ENCODE data around the gene PEAR1.

The PEAR1 gene

DNA sequence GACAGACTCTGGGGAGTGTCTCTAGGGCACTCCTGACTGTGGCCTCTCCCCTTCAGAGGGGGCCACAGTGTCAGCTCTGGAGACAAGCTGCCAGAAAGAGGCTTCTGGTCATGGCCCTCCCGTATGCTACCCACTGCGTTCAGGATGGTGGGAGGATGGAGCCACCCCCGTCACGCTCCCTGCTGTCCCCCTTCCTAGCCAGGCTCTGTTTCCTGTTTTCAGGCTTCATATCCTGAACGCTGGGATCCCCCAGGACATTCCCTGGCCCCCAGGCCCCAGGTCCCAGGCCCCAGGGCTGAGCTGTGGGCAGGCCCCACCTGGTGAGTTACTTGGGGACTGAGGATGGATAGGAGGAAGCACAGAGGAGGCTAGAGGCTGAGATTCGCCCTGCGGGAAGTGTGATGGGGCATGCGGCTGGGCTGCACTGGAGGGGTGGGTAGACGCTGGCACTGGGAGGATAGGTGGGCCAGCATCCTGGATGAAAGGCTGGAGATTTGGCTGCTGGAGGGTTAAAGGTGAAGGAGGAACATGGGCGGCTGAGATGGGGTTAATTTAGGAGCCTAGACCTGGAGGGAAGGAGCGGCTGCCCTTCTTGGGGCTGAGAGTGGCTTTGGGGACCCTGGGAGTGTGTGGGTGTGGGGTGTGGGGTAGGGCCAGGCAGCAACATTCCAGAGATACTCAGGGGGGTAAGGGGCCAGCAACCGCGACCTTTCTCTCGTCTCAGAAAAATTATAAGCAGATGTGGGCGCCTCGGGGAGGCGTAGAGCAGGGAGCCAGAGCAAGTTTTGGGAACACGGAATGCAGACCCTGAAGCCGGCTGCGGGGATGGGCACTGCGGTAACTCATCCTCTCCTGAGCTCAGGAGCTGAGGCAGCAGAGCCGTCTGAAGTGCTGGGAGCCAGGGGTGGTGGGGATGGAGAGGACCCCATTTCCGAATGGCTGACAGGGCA, 8.7 kb downstream of the PEAR1 start:
- DNase-seq = no peak

DNA sequence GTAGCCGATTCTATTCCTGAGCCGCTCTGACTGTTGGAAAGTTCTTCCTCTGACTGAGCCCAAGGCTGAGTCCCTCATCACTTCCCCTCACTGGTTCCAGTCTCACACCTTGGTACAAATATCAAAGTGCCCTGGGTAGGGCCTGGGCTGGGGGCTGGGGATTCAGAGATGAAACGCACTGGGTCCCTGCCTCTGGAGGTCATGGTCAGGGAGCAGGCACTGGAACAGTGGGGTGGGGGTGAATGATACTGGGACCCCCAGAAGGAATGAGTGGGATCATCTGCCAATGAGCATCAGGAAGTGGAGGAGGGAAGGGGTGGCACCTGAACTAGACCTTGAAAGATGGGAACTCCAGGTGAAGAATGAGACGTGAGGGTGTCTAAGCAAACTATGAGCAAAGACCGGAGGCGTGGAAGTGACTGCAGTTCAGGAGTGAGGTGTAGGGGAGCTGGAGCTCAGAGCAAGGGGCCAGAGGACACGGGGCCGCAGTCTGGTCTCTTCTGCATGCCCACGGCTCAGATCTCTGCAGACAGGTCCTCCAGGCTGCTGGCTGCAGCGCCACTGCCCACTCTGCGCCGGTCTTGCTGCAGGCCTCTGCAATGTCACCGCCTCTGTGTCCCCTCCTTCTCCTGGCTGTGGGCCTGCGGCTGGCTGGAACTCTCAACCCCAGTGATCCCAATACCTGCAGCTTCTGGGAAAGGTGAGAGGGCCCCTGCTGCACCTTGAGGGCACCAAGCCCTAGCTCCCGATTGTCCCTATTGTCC, 10.0 kb downstream of the PEAR1 start:
- DNase-seq = no peak

DNA sequence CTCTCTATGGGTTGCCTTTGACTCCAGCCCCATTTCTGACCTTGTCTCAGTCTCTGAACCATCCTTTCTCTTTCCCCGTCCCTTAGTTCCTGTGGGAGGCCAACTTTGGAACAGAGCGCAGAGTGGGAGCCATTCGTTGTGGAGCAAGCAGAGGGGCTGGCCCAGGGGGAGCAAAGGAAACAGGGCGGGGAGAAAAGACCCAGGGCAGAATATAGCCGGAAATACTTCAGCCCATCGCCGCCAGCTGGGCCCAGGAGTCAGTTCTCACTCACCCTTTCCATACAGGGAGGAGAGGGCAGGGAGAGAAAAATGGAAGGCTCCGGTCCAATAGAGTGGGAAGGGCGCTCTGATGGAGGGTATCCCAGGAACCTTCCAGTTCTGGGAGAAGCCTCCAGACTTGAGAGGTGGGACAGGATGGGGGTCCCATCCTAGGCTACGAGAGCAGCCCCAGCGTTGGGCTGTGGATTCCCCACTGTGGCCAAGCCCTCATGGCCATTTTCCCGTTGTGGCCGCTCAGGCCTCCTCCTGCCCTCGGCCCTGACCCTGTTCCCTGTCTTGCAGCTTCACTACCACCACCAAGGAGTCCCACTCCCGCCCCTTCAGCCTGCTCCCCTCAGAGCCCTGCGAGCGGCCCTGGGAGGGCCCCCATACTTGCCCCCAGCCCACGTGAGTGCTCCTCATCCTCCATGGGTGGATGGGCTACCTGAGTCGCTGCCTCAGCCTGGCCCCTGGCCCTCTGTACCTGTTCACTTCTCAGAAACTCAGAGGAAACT, 10.9 kb downstream of the PEAR1 start:
- no peak for DNase-seq

DNA sequence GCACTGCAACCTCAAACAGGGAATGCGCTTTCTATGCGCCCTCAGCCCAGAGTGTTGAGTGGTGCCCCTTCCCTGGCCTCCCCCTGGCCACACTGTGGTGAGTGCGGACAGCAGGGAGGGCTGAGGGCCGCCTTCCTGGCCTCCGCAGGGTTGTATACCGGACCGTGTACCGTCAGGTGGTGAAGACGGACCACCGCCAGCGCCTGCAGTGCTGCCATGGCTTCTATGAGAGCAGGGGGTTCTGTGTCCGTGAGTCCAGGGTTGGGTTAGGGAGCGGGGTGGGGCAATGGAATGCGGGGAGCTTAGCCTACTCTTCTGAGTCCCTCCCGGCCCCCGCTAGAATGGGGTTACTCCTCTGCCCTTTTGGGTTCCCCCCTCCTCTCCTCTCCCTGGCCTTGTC, 11.7 kb downstream of the PEAR1 start:
- DNase-seq = no peak

DNA sequence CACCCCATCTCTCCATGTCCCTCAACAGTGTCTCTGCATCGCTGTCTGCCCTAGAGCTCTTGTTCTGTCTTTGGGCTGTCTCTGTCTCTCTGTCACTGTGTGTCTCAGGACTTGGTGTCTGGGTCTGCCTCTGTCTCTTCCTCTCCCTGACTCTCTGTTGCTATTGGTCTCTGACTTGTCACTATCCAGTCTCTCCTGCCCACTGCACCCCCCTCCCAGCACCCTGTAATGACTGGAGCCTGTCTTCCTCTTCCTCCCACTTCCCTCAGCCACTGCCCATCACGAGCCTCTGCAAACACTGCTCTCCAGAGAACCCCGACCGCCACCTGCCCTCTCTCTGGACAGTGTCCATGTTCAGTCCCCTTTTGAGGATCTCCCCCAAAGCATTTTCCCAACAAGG, 12.1 kb downstream of the PEAR1 start:
- DNase-seq = no peak

DNA sequence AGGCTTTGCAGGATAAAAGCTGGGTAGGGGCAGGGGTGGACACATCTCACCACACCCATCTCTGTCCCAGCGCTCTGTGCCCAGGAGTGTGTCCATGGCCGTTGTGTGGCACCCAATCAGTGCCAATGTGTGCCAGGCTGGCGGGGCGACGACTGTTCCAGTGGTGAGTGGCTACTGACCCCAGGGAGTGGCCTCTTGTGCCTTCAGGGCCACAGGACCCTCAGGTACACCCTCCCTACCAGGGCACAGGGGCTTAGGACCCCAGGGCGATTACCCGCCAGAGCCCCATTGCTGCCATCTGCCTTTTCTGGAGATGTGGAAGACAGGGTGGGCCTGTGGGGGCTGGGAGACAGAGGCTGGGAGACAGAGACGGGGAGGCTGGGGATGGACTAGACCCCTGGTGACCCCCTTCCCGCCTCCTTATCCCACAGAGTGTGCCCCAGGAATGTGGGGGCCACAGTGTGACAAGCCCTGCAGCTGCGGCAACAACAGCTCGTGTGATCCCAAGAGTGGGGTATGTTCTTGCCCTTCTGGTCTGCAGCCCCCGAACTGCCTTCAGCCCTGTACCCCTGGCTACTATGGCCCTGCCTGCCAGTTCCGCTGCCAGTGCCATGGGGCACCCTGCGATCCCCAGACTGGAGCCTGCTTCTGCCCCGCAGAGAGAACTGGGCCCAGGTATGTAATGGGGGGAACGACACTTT, 12.8 kb downstream of the PEAR1 start:
- DNase-seq = no peak

DNA sequence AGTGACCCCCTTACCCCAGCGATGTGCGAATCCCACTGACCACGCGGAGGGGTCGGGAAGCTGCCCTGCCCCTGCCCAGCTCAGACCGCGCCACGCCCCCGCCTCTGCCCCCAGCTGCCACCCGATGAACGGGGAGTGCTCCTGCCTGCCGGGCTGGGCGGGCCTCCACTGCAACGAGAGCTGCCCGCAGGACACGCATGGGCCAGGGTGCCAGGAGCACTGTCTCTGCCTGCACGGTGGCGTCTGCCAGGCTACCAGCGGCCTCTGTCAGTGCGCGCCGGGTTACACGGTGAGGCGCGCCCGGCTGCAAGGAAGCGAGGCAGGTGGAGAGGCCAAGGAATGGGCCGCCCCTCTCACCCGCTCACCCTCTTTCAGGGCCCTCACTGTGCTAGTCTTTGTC, 15.0 kb downstream of the PEAR1 start:
- DNase-seq = no peak

DNA sequence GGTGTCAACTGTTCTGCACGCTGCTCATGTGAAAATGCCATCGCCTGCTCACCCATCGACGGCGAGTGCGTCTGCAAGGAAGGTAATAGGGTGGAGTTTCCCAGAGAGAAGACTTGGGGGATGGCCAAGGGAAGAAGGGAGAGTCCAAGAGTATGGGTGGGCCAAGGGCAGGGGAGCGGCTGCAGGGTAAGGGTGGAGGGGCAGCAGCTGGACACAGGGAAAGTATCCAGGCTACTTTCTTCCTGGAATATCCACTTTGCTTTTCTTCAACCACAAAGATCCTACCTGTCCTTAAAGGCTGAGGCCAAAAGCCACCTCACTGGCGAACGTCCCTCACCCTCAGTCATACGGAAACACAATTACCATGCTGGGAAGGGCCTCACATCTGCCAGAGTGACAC, 15.4 kb downstream of the PEAR1 start:
- no peak for DNase-seq

DNA sequence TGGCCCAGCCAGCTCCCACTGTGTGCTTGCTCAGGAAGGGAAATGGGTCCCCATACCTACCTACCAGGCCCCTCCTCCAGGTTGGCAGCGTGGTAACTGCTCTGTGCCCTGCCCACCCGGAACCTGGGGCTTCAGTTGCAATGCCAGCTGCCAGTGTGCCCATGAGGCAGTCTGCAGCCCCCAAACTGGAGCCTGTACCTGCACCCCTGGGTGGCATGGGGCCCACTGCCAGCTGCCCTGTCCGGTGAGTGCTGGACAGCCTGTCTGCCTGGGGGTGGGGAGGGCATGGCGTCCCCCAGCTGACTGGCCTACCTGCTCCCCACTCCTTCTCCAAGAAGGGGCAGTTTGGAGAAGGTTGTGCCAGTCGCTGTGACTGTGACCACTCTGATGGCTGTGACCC, 16.2 kb downstream of the PEAR1 start:
- no peak for DNase-seq

DNA sequence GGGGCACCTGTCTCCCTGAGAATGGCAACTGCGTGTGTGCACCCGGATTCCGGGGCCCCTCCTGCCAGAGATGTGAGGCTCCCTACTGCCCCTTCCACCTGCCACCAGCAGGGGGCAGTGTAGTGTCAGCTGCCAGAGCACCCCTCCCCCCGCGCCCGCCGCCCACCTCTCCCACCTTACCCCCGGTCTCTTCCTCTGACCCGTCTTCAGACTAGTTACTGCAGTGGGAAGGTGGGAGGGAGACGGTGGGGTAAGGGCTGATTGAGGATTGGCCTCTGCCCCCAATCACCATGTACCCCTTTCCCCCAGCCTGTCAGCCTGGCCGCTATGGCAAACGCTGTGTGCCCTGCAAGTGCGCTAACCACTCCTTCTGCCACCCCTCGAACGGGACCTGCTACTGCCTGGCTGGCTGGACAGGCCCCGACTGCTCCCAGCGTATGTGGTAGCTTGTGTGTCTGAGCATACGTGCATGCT, 16.8 kb downstream of the PEAR1 start:
- peak; percentile 68 for DNase-seq

DNA sequence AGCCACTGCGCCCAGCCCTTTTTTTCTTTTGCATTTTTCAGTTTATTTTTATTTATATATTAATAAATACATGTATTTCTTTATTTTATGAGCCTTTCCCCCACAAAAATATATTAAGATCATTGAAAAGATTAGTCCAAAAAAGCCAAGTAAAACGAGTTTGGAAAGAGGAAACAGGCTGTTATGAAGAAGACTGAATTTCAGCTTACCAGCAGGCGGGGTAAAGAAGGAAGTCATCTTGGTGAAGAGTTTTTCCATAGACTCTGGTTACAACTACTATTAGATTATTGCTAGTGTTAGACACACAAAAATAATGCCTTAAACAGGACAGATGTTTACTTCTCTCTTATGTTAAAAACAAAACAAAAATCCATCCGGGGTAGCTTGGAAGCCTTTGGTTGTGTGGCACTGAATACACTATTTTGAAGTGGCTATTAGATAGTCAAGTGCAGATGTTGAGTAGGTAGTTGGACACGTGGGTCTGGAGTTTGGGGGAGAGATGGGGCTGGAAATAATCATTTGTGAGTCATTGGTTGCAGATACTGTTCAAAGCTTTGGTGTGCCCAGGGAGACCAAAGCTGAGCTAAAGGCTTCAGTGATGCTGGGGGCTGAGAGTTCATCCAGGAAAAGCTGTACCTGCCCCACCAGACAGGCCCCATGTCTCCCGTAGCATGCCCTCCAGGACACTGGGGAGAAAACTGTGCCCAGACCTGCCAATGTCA, 18.2 kb downstream of the PEAR1 start:
- DNase-seq = no peak

DNA sequence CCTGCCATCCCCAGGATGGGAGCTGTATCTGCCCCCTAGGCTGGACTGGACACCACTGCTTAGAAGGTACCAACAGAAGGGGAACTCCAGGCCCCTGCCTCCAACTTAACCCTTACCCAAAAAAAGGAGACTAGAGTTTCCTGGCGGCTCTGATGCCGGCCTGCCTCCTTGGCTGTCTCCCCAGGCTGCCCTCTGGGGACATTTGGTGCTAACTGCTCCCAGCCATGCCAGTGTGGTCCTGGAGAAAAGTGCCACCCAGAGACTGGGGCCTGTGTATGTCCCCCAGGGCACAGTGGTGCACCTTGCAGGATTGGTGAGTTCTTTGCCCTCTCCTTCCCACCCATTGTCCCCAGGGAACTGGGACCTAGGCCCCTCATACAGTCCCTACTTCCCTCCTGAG, 18.8 kb downstream of the PEAR1 start:
- no peak for DNase-seq

DNA sequence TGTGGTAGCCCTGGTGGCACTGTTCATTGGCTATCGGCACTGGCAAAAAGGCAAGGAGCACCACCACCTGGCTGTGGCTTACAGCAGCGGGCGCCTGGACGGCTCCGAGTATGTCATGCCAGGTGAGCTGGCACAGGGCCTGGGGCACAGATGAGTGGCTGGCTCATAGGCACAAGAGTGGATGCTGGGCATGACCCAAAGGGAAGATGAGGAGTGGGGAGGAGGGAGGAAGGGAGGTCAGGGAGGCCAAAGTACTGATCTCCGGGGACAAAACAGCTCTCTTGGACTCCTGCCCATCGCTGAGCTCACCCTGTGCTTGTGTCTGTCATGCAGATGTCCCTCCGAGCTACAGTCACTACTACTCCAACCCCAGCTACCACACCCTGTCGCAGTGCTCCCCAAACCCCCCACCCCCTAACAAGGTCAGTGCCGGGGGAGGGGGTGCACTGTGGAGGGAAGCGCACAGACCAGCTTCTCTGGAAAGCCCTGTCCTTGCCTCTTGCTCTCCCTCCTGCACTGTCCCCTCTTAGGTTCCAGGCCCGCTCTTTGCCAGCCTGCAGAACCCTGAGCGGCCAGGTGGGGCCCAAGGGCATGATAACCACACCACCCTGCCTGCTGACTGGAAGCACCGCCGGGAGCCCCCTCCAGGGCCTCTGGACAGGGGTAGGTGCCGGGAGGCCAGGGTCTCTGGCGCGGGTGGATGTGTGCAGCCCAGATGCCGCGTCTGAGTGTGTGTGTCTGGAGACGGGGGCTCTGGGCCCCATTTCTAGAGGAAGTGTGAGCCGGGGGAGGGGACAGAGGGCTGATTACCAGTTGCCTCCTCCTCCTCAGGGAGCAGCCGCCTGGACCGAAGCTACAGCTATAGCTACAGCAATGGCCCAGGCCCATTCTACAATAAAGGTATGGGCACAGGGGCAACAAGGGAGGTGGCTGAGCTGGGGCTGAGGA, 19.6 kb downstream of the PEAR1 start:
- no peak for DNase-seq

DNA sequence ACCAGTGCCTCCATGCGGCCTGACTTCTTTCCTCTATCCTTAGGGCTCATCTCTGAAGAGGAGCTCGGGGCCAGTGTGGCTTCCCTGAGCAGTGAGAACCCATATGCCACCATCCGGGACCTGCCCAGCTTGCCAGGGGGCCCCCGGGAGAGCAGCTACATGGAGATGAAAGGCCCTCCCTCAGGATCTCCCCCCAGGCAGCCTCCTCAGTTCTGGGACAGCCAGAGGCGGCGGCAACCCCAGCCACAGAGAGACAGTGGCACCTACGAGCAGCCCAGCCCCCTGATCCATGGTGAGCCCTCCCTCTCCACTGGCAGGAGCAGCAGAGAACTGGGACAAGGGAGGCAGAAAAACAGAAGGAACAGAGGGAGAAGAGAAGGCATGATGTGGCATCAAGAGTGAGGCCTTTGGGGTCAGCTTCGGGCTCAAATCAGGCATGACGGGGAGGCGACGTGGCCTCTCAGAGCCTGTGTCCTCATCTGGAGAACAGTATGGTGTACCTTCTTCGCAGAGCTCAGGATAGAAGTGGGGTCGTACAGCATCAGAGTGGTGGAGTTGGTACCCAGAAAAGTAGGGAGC, 20.4 kb downstream of the PEAR1 start:
- no peak for DNase-seq

DNA sequence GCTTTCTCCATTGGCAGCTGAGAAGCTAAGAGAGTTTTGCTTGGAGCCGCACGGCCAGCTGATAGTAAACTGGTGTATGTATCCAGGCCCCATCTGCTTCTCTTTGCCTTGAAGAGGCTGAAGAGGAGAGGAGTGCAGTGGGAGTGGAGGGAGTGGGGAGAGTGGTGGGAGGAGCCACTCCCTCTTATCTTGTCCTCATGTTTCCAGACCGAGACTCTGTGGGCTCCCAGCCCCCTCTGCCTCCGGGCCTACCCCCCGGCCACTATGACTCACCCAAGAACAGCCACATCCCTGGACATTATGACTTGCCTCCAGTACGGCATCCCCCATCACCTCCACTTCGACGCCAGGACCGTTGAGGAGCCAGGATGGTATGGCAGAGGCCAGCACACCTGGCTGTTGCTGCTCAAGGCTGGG, 20.9 kb downstream of the PEAR1 start:
- no peak for DNase-seq

DNA sequence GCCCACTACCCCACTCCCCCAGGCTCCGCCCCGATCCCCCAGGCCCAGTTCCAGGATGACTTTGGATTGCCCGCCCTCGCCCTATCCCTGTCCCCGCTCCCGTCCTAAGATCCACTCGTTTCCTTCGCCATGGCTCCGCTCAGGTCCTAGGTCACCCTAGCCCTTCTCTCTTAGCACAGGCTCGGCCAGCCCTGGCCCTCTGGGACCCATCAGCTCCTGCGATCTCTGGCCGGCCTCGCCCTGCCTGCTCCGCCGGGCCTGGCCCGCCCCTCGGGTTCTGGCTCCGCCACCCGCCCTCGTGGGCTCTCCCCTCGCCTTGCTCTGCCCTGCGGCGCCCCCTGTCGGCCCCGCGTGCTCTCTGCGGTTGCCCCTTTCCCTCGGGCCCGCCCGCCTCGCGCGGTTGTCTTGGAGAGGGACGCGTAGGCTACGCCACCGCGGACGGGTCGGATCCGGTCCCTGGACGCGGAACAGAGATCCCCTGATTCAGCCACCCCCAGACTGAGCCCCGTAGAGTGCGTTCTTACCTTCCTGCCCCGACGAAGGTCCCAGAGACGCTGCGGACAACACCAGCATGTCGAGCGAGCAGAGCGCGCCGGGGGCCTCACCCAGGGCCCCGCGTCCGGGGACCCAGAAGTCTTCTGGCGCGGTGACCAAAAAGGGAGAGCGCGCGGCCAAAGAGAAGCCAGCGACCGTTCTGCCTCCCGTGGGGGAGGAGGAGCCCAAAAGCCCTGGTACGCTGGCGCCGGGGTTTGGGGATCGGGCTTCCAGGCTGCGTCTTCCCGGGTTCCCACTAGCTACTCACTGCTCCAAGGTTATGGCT, 26.9 kb downstream of the PEAR1 start, which contains the start of gene LRRC71:
TSS of gene LRRC71 (plus strand) at position 400 of the 820 bp plus-strand sequence. CDS start at position 572, 172 bp downstream.
- DNase-seq = peak; percentile 98

DNA sequence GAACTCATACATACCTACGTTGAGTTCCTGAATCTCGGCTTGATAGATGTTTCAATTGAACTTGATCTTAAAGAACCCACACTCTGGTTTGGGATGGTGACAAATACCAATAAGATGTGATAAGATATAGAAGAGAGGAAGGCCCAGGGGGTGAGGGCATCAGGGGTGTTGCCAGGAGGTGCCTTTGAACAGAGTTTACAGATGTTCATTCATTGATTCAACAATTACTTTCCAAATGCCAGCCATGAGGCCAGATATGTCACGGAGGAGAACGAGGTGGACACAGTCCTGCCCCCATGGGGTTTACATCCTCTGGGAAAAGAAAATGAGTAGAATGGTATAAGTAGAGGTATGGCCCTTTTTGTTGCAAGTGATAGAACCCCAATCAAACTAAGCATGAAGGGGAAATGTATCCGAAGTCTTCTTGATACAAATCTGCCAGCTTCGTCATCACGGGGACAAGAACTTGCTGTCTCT, 27.6 kb downstream of the PEAR1 start:
- no peak for DNase-seq

DNA sequence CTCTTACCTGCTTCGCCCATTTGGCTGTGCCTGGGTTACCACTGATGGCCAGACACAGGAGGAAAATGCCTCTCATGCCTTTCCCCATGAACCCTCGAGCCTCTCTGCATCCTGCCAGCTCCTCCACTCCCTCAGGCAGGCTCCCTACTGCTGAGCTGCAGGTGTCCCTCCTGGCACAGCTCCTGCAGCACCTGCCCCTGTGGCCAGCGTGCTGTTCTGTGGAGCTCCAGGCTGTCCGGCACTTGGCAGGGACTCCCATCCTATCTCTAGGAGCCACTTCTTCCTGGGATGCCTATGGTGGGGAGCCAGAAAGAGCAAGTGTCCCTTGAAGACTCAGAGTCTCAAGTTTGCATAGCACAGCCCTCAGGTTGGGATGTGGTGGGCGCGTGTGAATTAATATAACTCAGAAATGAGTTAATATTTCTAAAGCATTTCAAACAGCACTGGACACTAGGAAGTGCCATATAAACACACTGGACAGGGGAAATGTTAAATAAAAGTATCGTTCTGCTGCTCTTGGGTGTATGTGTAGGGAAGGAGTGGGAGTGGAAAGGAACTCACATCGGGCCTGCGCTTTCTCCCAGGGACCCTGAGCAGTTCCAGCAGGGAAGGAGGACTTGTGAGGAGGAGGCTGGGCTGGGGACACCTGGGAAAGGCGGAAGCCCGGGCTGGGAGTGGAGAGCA, 29.6 kb downstream of the PEAR1 start:
- DNase-seq = no peak

All from 8988T (cell line).